Measurements from ENCODE around the gene LIN28B.

DNA sequence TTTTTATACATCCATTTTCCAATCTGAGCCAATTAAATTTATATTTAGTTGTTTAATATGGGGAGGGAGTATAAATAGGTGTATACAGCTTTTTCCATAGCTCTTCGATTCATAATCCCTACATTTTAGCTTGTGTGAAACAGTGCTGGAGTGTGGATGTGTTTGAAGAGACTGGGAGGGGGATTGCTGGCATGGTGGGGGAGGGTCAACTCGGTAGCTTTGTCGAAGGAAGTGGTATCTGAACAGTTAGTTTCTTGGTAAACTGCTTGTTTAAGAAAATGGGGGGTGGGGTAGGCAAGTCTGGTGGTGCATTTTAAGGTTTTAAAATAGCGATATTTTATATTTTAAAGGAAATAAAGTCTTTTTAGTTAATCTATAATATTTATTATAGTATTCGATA lies 1.4 kb upstream of the LIN28B start:
- TF ChIP-seq, protein P1, sequence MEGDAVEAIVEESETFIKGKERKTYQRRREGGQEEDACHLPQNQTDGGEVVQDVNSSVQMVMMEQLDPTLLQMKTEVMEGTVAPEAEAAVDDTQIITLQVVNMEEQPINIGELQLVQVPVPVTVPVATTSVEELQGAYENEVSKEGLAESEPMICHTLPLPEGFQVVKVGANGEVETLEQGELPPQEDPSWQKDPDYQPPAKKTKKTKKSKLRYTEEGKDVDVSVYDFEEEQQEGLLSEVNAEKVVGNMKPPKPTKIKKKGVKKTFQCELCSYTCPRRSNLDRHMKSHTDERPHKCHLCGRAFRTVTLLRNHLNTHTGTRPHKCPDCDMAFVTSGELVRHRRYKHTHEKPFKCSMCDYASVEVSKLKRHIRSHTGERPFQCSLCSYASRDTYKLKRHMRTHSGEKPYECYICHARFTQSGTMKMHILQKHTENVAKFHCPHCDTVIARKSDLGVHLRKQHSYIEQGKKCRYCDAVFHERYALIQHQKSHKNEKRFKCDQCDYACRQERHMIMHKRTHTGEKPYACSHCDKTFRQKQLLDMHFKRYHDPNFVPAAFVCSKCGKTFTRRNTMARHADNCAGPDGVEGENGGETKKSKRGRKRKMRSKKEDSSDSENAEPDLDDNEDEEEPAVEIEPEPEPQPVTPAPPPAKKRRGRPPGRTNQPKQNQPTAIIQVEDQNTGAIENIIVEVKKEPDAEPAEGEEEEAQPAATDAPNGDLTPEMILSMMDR (IDR thresholded peaks at IDR 0.05 in 2 of 3, conservative IDR thresholded peaks at IDR 0.05 in 1 of 3; ENCODE audit: borderline replicate concordance in 1 of 3, insufficient read depth in 1 of 3, low read depth in 2 of 3, low read length in 2 of 3) = no peak
- TF ChIP-seq POLR2AphosphoS5 (IDR thresholded peaks at IDR 0.05; ENCODE audit: low read depth, low read length) = no peak
- TF ChIP-seq SP1 (IDR thresholded peaks at IDR 0.05; ENCODE audit: low read depth) = no peak

All from HCT116 (cell line).